K562 (cell line): Measurements from ENCODE around the gene TFAP2E. TPM values are rescaled to one million over a fixed set of nuclear protein-coding genes. Genes with fewer than 3 reads are reported as not detected.
A peak's percentile ranks its signal among the peaks of the same experiment; 100 is the strongest.

ENCODE experiments used
- ATAC-seq: fragments of 200-7000 bp; cut with Tn5 transposase; 3 replicates; pipeline ENCODE4 v1.9.1; 2020; ENCODE audit warnings: moderate library complexity
- BruUV-seq: library from RNA; stranded (reverse); fragments of 400-500 nt; replicated peaks from 2 replicates; lab custom pipeline; 2021; lab: Mats Ljungman, UMichigan
- CTCF ChIA-PET: fragments of 300-600 bp; formaldehyde crosslinking; extraction: SDS; loops from one replicate; lab custom pipeline; 2021; ENCODE audit warnings: low intra/inter-chr PET ratio; lab: Yijun Ruan, JAX
- POLR2A ChIA-PET: fragments of 300-600, 350-650 bp; sonication (Branson Sonifier 250); formaldehyde crosslinking; extraction: SDS; loops from one replicate; lab custom pipeline; 2021; ENCODE audit warnings: antibody characterized with exemption, inconsistent platforms; lab: Yijun Ruan, JAX
- DNase-seq, 4 experiments: peaks; one replicate each; pipeline versions ENCODE4 v3.0.0 to v3.0.0-alpha.2; 2011 to 2018; ENCODE audit warnings: low spot score in 3 of 4, mixed read lengths in 3 of 4; ENCODE audit errors: extremely low read depth in 1 of 4
- FAIRE-seq: peaks from 2 replicates; lab custom pipeline; 2011; peaks lifted over from hg19 to GRCh38; lab: Jason Lieb, UNC
- H2AFZ ChIP-seq: 2 replicates; pipeline ENCODE4 v1.6.0; 2011; ENCODE audit warnings: low read depth, low read length, control low read depth, inconsistent platforms
- H3K27ac ChIP-seq: fragments of 200-600 bp; 3 replicates; pipeline ENCODE4 v1.8.0; 2011; ENCODE audit warnings: low read depth, mild to moderate bottlenecking, control low read depth, inconsistent platforms, low read length, moderate library complexity, mixed read lengths; ENCODE audit errors: extremely low read depth
- H3K27me3 ChIP-seq, 2 experiments: fragments of 300-600 bp in 1 of 2; 2 replicates in 1 of 2; 3 replicates in 1 of 2; pipeline versions ENCODE4 v1.6.0 to v1.8.0; 2011; ENCODE audit warnings: inconsistent platforms in 2 of 2, low read length in 2 of 2, mild to moderate bottlenecking in 1 of 2, mixed read lengths in 1 of 2, moderate library complexity in 1 of 2; ENCODE audit not compliant: control insufficient read depth in 2 of 2, insufficient read depth in 2 of 2
- H3K36me3 ChIP-seq: fragments of 300-600 bp; 3 replicates; pipeline ENCODE4 v1.8.0; 2011; ENCODE audit warnings: mild to moderate bottlenecking, low read length, inconsistent platforms; ENCODE audit not compliant: control insufficient read depth, insufficient read depth
- H3K4me1 ChIP-seq, 2 experiments: fragments of 200-600 bp in 1 of 2; replicated peaks in 1 of 2; 2 replicates in 1 of 2; 3 replicates in 1 of 2; pipeline versions ENCODE4 v1.5.1 to v1.8.0; 2011; ENCODE audit warnings: inconsistent platforms in 2 of 2, low read length in 2 of 2, mild to moderate bottlenecking in 1 of 2, mixed read lengths in 1 of 2, moderate library complexity in 1 of 2; ENCODE audit not compliant: control insufficient read depth in 2 of 2, insufficient read depth in 2 of 2
- H3K4me2 ChIP-seq: 2 replicates; pipeline ENCODE4 v1.6.1; 2011; ENCODE audit warnings: low read length, control low read depth, inconsistent platforms, mixed read lengths; ENCODE audit not compliant: insufficient read depth
- H3K4me3 ChIP-seq: fragments of 200-600 bp; sonication (generic), shearing (Covaris generic); 2 replicates; pipeline ENCODE4 v1.5.1; 2016; ENCODE audit warnings: control low read depth, inconsistent platforms
- H3K79me2 ChIP-seq: fragments of 200-600 bp; 3 replicates; pipeline ENCODE4 v1.8.0; 2011; ENCODE audit warnings: low read length, inconsistent platforms; ENCODE audit not compliant: control insufficient read depth, insufficient read depth
- H3K9ac ChIP-seq, 2 experiments: 2 replicates each; pipeline versions ENCODE4 v1.6.0 to v1.6.1; 2011; ENCODE audit warnings: low read depth in 2 of 2, low read length in 2 of 2, control low read depth in 1 of 2, inconsistent platforms in 1 of 2, mild to moderate bottlenecking in 1 of 2, mixed read lengths in 1 of 2; ENCODE audit not compliant: insufficient read depth in 1 of 2
- H3K9me1 ChIP-seq: one replicate; pipeline ENCODE4 v1.6.0; 2011; ENCODE audit warnings: inconsistent platforms, mild to moderate bottlenecking, low read length, moderate library complexity; ENCODE audit not compliant: control insufficient read depth, insufficient read depth
- H3K9me3 ChIP-seq: replicated peaks from 2 replicates; pipeline ENCODE4 v1.5.1; 2011; ENCODE audit warnings: low read depth, low read length, inconsistent platforms; ENCODE audit not compliant: control insufficient read depth, insufficient read depth
- H4K20me1 ChIP-seq: replicated peaks from 2 replicates; pipeline ENCODE4 v1.6.1; 2011; ENCODE audit warnings: low read length, inconsistent platforms, mixed read lengths; ENCODE audit not compliant: control insufficient read depth, insufficient read depth
- CUX1 ChIP-seq: fragments of 200-800 bp; sonication (Bioruptor generic); IDR thresholded peaks from 2 replicates; pipeline ENCODE4 v1.6.1; 2016; ENCODE audit warnings: missing genetic modification characterization, missing compliant biosample characterization
- ELF1 ChIP-seq: fragments of 200-800 bp; sonication (Bioruptor generic); IDR thresholded peaks from 2 replicates; pipeline ENCODE4 v1.6.1; 2016; ENCODE audit warnings: missing genetic modification characterization, missing compliant biosample characterization
- ILF3 ChIP-seq: fragments of 450-650 bp; IDR thresholded peaks from 2 replicates; pipeline ENCODE4 v1.6.1; 2018; ENCODE audit warnings: antibody characterized with exemption, mild to moderate bottlenecking, moderate library complexity, borderline replicate concordance
- MCM5 ChIP-seq: fragments of 450-650 bp; IDR thresholded peaks from 2 replicates; pipeline ENCODE4 v1.6.1; 2016; ENCODE audit warnings: low read depth
- MTF1 ChIP-seq: fragments of 250-450 bp; sonication (Bioruptor Pico); IDR thresholded peaks from 2 replicates; pipeline ENCODE4 v1.9.0; 2021; ENCODE audit warnings: moderate library complexity, mild to moderate bottlenecking, inconsistent platforms, borderline replicate concordance
- POLR2B ChIP-seq: fragments of 450-650 bp; IDR thresholded peaks from 2 replicates; pipeline ENCODE4 v1.6.1; 2018; ENCODE audit warnings: low read depth; ENCODE audit not compliant: partially characterized antibody
- SNIP1 ChIP-seq: fragments of 450-650 bp; IDR thresholded peaks from 2 replicates; pipeline ENCODE4 v1.7.1; 2017; ENCODE audit warnings: low read depth, mild to moderate bottlenecking
- SUPT5H ChIP-seq: fragments of 450-650 bp; IDR thresholded peaks from 2 replicates; pipeline ENCODE4 v1.6.1; 2016
- USF1 ChIP-seq: sonication (generic); formaldehyde crosslinking; IDR thresholded peaks from 2 replicates; pipeline ENCODE4 v1.9.0; 2022; ENCODE audit warnings: mild to moderate bottlenecking, missing genetic modification reagents
- ZNF354B ChIP-seq: fragments of 250-450 bp; sonication (Bioruptor Pico); IDR thresholded peaks from 2 replicates; pipeline ENCODE4 v1.4.0; 2020
- WGBS: fragments of 100-300 bp; shearing (Covaris generic); methylation state at CpG from one replicate; pipeline ENCODE4 v1.1.6; 2016; ENCODE audit warnings: low coverage, mixed read lengths; ENCODE audit not compliant: insufficient coverage; ENCODE audit errors: missing lambda C conversion rate; 5-methylcytosine and 5-hydroxymethylcytosine counted together
- in situ Hi-C: fragments of 300-500 bp; cut with MboI; formaldehyde crosslinking; loops from 4 replicates; pipeline ENCODE4 v1.15.0; 2018; ENCODE audit warnings: inconsistent platforms, mixed read lengths
- intact Hi-C: fragments of 100-400 bp; cut with micrococcal nuclease; formaldehyde crosslinking; loops from 2 replicates; pipeline ENCODE4 v1.14.2; 2022
- polyA plus RNA-seq, 8 experiments: library from polyadenylated mRNA; depleted of rRNA in 4 of 8; stranded (reverse) in 5 of 8; unstranded in 3 of 8; fragments of >200 nt; fragmentation: Nextera tagmentation in 2 of 8; fragmentation: Illumina TruSeq in 1 of 8; extraction: Ambion mirVana in 2 of 8; extraction: Trizol in 1 of 8; gene quantifications; 2 replicates each; pipeline versions ENCODE4 v1.2.1 to v1.2.3, GENCODE V29; 2011 to 2014; ENCODE audit warnings: inconsistent platforms in 1 of 8, missing spikeins in 1 of 8
- total RNA-seq, 7 experiments: library from RNA; depleted of rRNA in 6 of 7; stranded (reverse); fragments of >200 nt in 6 of 7; fragmentation: Illumina TruSeq in 2 of 7; extraction: Trizol in 2 of 7; gene quantifications; 2 replicates each; pipeline versions ENCODE4 v1.2.1 to v1.2.3, GENCODE V29; 2011 to 2021; ENCODE audit warnings: low replicate concordance in 1 of 7

The TFAP2E gene
- total and polyA plus RNA-seq, 9 of the 15 experiments (the other 6 are each of a cell fraction or from before 2014, with no cell fraction given): 0.03 to 0.11 (median 0.07) TPM; not detected in 4

GRCh38 chr1:35561297-35561971, 11.7 kb upstream of the TFAP2E start:
- ATAC-seq (no peak), FAIRE-seq (no peak), DNase-seq (no peak)
- H3K36me3 ChIP-seq: peaks cover 52% of the 10 kb centered on the region; the same call in 2 of the 3 replicates
- BruUV-seq: no TSS peak
- no peak overlapping the region for H3K9ac ChIP-seq
- no peaks in the 10 kb centered on the region for H3K9me3 ChIP-seq
- intact Hi-C loops (loop anchor here (5.0 kb wide), 1 partner anchor 359 kb away; no protein-coding TSS in a partner anchor), in situ Hi-C loops (loop anchor here (5.0 to 10.0 kb wide), 2 partner anchors 114 to 357 kb away; no protein-coding TSS in a partner anchor)
- H3K4me2 ChIP-seq: no peak overlapping the region
- ChIA-PET POLR2A (interaction anchor here (0.6 to 1.5 kb wide), 4 partner anchors 12 to 693 kb away, joined by 3 to 5 read pairs (median 4); partner anchors contain the start of gene CLSPN), CTCF (no interaction called here)
- H3K4me3 ChIP-seq: no peak overlapping the region
- H4K20me1 ChIP-seq: peaks cover 17% of the 10 kb centered on the region; the same call in 1 of the 2 replicates
- H3K79me2 ChIP-seq: peaks cover 19% of the 10 kb centered on the region
- H3K4me1 ChIP-seq: peaks cover 0 to 47% of the 10 kb centered on the region in 2 experiments; a peak in 4 of 5 replicates
- TF ChIP-seq USF1 (CRISPR knock-in tag) (0 out of 2 replicates have a peak, but pooled peaks have one; percentile 24), SNIP1 (no peak), POLR2B (peak; percentile 30), ZNF354B (no peak), ILF3 (no peak), MCM5 (no peak), MTF1 (CRISPR knock-in tag) (no peak), SUPT5H (0 out of 2 replicates have a peak, but pooled peaks have one; percentile 34), CUX1 (CRISPR knock-in tag) (no peak), ELF1 (tag) (no peak)
- H3K9me1 ChIP-seq: no peaks in the 10 kb centered on the region
- H3K27me3 ChIP-seq: no peaks in the 10 kb centered on the region
- no peak overlapping the region for H2AFZ ChIP-seq
- WGBS: 73% methylated on average over 11 of the region's 11 CpGs
- no peak overlapping the region for H3K27ac ChIP-seq
